Measurements from ENCODE around the gene GSTT4. TPM values are rescaled to one million over a fixed set of nuclear protein-coding genes. Genes with fewer than 3 reads are reported as not detected.

The GSTT4 gene
- total and polyA plus RNA-seq, 9 of the 15 experiments (the other 6 are each of a cell fraction or from before 2014, with no cell fraction given) = not detected

GRCh38 chr22:24035296-24035695 is 30.0 kb upstream of the GSTT4 start:
- FAIRE-seq = no peak
- H3K4me1 ChIP-seq (replicated peaks in 1 of 2; ENCODE audit: control insufficient read depth in 2 of 2, insufficient read depth in 2 of 2, low read length in 2 of 2) = no peaks in the 10 kb centered on the region; a peak in 3 of 5 replicates
- no peaks in the 10 kb centered on the region for H4K20me1 ChIP-seq (replicated peaks; ENCODE audit: control insufficient read depth, insufficient read depth, low read length)
- no peak for ATAC-seq
- ChIA-PET CTCF (ENCODE audit: low intra/inter-chr PET ratio) (no interaction called here), POLR2A (no interaction called here)
- no peak for DNase-seq (ENCODE audit: extremely low read depth in 1 of 4, low spot score in 3 of 4)
- H3K79me2 ChIP-seq (ENCODE audit: control insufficient read depth, insufficient read depth, low read length) = peaks cover 49% of the 10 kb centered on the region
- in situ Hi-C loops (cut with MboI) = no loop called here
- H3K9ac ChIP-seq (ENCODE audit: insufficient read depth in 1 of 2, low read depth in 2 of 2, low read length in 2 of 2) = no peak overlapping the region
- no peaks in the 10 kb centered on the region for H3K9me1 ChIP-seq (ENCODE audit: control insufficient read depth, insufficient read depth, low read length)
- no peak overlapping the region for H3K4me3 ChIP-seq
- no peak overlapping the region for H3K27ac ChIP-seq (ENCODE audit: extremely low read depth, low read depth, low read length)
- H3K9me3 ChIP-seq (replicated peaks; ENCODE audit: control insufficient read depth, insufficient read depth, low read depth, low read length) = no peaks in the 10 kb centered on the region
- no peak for TF ChIP-seq MBD2 (IDR thresholded peaks at IDR 0.05; ENCODE audit: borderline replicate concordance, low read depth)
- TF ChIP-seq MTA1 (IDR thresholded peaks at IDR 0.05; ENCODE audit: borderline replicate concordance) = no peak
- TF ChIP-seq ZNF780A (CRISPR knock-in tag; IDR thresholded peaks at IDR 0.05) = no peak
- TF ChIP-seq RBM25 (IDR thresholded peaks at IDR 0.05; ENCODE audit: low read depth, low read length, severe bottlenecking) = no peak
- no peak for TF ChIP-seq ZNF184 (CRISPR knock-in tag; IDR thresholded peaks at IDR 0.05)
- no peak for TF ChIP-seq L3MBTL2 (IDR thresholded peaks at IDR 0.05)
- H2AFZ ChIP-seq (ENCODE audit: low read depth, low read length) = no peak overlapping the region
- no peak overlapping the region for H3K4me2 ChIP-seq (ENCODE audit: insufficient read depth, low read length)
- WGBS (ENCODE audit: insufficient coverage, low coverage, missing lambda C conversion rate) = 86% methylated on average over 5 of the region's 5 CpGs
- intact Hi-C loops (cut with micrococcal nuclease) = no loop called here
- H3K27me3 ChIP-seq (ENCODE audit: control insufficient read depth in 2 of 2, insufficient read depth in 2 of 2, low read length in 2 of 2) = no peaks in the 10 kb centered on the region
- H3K36me3 ChIP-seq (ENCODE audit: control insufficient read depth, insufficient read depth, low read length) = peaks cover 54% of the 10 kb centered on the region; the same call in 2 of the 3 replicates
- no TSS peak for BruUV-seq (replicated peaks)

- ChIA-PET POLR2A (no interaction called here), CTCF (ENCODE audit: low intra/inter-chr PET ratio) (no interaction called here)
- Histone ChIP-seq H3K4me1 (replicated peaks in 1 of 2; ENCODE audit: control insufficient read depth in 2 of 2, insufficient read depth in 2 of 2, low read length in 2 of 2) (no peaks in the 10 kb centered on the region; a peak in 3 of 5 replicates), H3K36me3 (ENCODE audit: control insufficient read depth, insufficient read depth, low read length) (peaks cover 38% of the 10 kb centered on the region; the same call in 2 of the 3 replicates), H3K9me1 (ENCODE audit: control insufficient read depth, insufficient read depth, low read length) (no peaks in the 10 kb centered on the region), H3K9ac (ENCODE audit: insufficient read depth in 1 of 2, low read depth in 2 of 2, low read length in 2 of 2) (no peak overlapping the region), H3K27ac (ENCODE audit: extremely low read depth, low read depth, low read length) (no peak overlapping the region), H3K79me2 (ENCODE audit: control insufficient read depth, insufficient read depth, low read length) (peaks cover 64% of the 10 kb centered on the region), H3K27me3 (ENCODE audit: control insufficient read depth in 2 of 2, insufficient read depth in 2 of 2, low read length in 2 of 2) (no peaks in the 10 kb centered on the region), H3K4me3 (no peak overlapping the region), H2AFZ (ENCODE audit: low read depth, low read length) (no peak overlapping the region), H3K9me3 (replicated peaks; ENCODE audit: control insufficient read depth, insufficient read depth, low read depth, low read length) (no peaks in the 10 kb centered on the region), H4K20me1 (replicated peaks; ENCODE audit: control insufficient read depth, insufficient read depth, low read length) (peaks cover 7% of the 10 kb centered on the region), H3K4me2 (ENCODE audit: insufficient read depth, low read length) (no peak overlapping the region)
- TF ChIP-seq NONO (IDR thresholded peaks at IDR 0.05; ENCODE audit: low read depth in 2 of 2, low read length in 1 of 2) = no peak
- no peak for TF ChIP-seq POLR3A (IDR thresholded peaks at IDR 0.05; ENCODE audit: borderline replicate concordance, extremely low read depth, insufficient read depth, insufficient read length)
- no peak for TF ChIP-seq PTTG1 (tag; IDR thresholded peaks at IDR 0.05; ENCODE audit: low read depth)
- TF ChIP-seq BRD4 (IDR thresholded peaks at IDR 0.05) = no peak
- TF ChIP-seq SMARCA4 (IDR thresholded peaks at IDR 0.05) = no peak
- no peak for TF ChIP-seq KDM5B (IDR thresholded peaks at IDR 0.05; ENCODE audit: insufficient replicate concordance, low read depth, low read length)
- no peak for TF ChIP-seq MEIS2 (IDR thresholded peaks at IDR 0.05; ENCODE audit: partially characterized antibody)
- no peak for TF ChIP-seq MXD1 (CRISPR knock-in tag; IDR thresholded peaks at IDR 0.05; ENCODE audit: borderline replicate concordance, poor library complexity, severe bottlenecking)
- TF ChIP-seq NFXL1 (CRISPR knock-in tag; IDR thresholded peaks at IDR 0.05) = no peak
- TF ChIP-seq SAFB2 (IDR thresholded peaks at IDR 0.05; ENCODE audit: borderline replicate concordance, low read depth, low read length, severe bottlenecking) = no peak
- intact Hi-C loops (cut with micrococcal nuclease) (no loop called here), in situ Hi-C loops (cut with MboI) (no loop called here)
- ATAC-seq (no peak), DNase-seq (ENCODE audit: extremely low read depth in 1 of 4, low spot score in 3 of 4) (no peak), FAIRE-seq (no peak)
- 69% methylated on average over 4 of the region's 4 CpGs for WGBS (ENCODE audit: insufficient coverage, low coverage, missing lambda C conversion rate)
- BruUV-seq (replicated peaks) = no TSS peak
Measured at GRCh38 chr22:24033731-24034130, 28.5 kb upstream of the GSTT4 start.

Data from K562 (cell line).